ENCODE results near the gene AAK1.

DNA sequence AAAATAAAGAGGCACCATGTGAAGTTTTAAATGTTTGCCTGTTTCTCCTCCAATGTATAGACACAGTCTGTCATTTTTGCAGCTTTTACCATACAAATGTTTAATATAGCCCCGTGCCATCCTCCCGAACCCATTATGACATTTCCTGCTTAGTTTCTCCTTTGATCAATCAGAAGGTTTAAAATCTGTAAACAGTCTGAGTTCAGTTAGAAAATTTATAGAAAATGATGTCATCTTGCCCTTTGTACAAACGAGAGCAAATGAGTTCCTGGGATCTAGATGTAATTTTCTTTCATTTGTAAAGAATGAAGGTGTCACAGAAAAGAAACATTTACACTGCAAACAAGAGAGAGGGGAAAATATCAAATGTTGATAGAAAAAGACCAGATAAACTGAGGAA lies 143.6 kb downstream of the AAK1 start:
- TF ChIP-seq, protein P1, sequence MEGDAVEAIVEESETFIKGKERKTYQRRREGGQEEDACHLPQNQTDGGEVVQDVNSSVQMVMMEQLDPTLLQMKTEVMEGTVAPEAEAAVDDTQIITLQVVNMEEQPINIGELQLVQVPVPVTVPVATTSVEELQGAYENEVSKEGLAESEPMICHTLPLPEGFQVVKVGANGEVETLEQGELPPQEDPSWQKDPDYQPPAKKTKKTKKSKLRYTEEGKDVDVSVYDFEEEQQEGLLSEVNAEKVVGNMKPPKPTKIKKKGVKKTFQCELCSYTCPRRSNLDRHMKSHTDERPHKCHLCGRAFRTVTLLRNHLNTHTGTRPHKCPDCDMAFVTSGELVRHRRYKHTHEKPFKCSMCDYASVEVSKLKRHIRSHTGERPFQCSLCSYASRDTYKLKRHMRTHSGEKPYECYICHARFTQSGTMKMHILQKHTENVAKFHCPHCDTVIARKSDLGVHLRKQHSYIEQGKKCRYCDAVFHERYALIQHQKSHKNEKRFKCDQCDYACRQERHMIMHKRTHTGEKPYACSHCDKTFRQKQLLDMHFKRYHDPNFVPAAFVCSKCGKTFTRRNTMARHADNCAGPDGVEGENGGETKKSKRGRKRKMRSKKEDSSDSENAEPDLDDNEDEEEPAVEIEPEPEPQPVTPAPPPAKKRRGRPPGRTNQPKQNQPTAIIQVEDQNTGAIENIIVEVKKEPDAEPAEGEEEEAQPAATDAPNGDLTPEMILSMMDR (IDR thresholded peaks at IDR 0.05; ENCODE audit: insufficient read depth, low read depth, low read length), result no peak
- no peak for TF ChIP-seq EZH2 (IDR thresholded peaks at IDR 0.05; ENCODE audit: insufficient read depth, low read length)

Measured in astrocyte (in vitro differentiated cells and primary cell).